H1 (cell line): ENCODE results near the gene PCCA. TPM values are rescaled to one million over a fixed set of nuclear protein-coding genes. Genes with fewer than 3 reads are reported as not detected.

Source experiments
- CTCF ChIA-PET: fragments of 300-600 bp; sonication (Branson Sonifier 250); formaldehyde crosslinking; loops from one replicate; lab custom pipeline; 2021; ENCODE audit not compliant: partially characterized antibody; lab: Charles Lee
- POLR2A ChIA-PET: fragments of 300-600 bp; sonication (Branson Sonifier 250); formaldehyde crosslinking; loops from one replicate; lab custom pipeline; 2021; ENCODE audit warnings: inconsistent platforms; ENCODE audit not compliant: partially characterized antibody; lab: Charles Lee
- DNase-seq, 2 experiments: peaks; one replicate each; pipeline versions ENCODE4 v3.0.0 to v3.0.0-alpha.2; 2010 to 2022; ENCODE audit warnings: low spot score in 2 of 2, low read depth in 1 of 2, mixed read lengths in 1 of 2
- FAIRE-seq: peaks from 2 replicates; lab custom pipeline; 2011; peaks lifted over from hg19 to GRCh38; lab: Jason Lieb, UNC
- H2AFZ ChIP-seq: 2 replicates; pipeline ENCODE4 v1.8.1; 2012; ENCODE audit warnings: low read length, inconsistent platforms
- H2AK5ac ChIP-seq: 2 replicates; pipeline ENCODE4 v1.6.1; 2013; ENCODE audit warnings: low read depth, low read length
- H2BK120ac ChIP-seq: replicated peaks from 2 replicates; pipeline ENCODE3; 2013; ENCODE audit warnings: low read depth, low read length, inconsistent platforms
- H2BK12ac ChIP-seq: 2 replicates; pipeline ENCODE4 v1.6.1; 2013; ENCODE audit warnings: low read depth, low read length
- H2BK15ac ChIP-seq: 2 replicates; pipeline ENCODE4 v1.6.1; 2013; ENCODE audit warnings: low read length
- H2BK20ac ChIP-seq: 2 replicates; pipeline ENCODE4 v1.6.1; 2013; ENCODE audit warnings: low read length
- H2BK5ac ChIP-seq: 2 replicates; pipeline ENCODE4 v1.6.1; 2013; ENCODE audit warnings: low read depth, low read length
- H3K14ac ChIP-seq: 2 replicates; pipeline ENCODE4 v1.6.1; 2013; ENCODE audit warnings: inconsistent platforms; ENCODE audit not compliant: insufficient read length
- H3K18ac ChIP-seq: 2 replicates; pipeline ENCODE4 v1.6.1; 2013; ENCODE audit warnings: low read length; ENCODE audit errors: extremely low read depth
- H3K23ac ChIP-seq: 2 replicates; pipeline ENCODE4 v1.6.1; 2013; ENCODE audit warnings: inconsistent platforms; ENCODE audit not compliant: insufficient read length
- H3K23me2 ChIP-seq: 2 replicates; pipeline ENCODE4 v1.6.1; 2013; ENCODE audit warnings: low read depth, low read length
- H3K27ac ChIP-seq: 2 replicates; pipeline ENCODE4 v1.6.1; 2011; ENCODE audit warnings: low read depth, low read length, inconsistent platforms
- H3K27me3 ChIP-seq, 4 experiments: replicated peaks in 1 of 4; 1 replicate in 1 of 4; 2 replicates in 3 of 4; pipeline versions ENCODE4 v1.6.1 to v1.8.1; 2011 to 2013; ENCODE audit warnings: low read length in 3 of 4, mild to moderate bottlenecking in 3 of 4, inconsistent platforms in 2 of 4, mixed read lengths in 2 of 4, moderate library complexity in 1 of 4; ENCODE audit not compliant: control insufficient read depth in 3 of 4, insufficient read depth in 3 of 4; ENCODE audit errors: extremely low read depth in 1 of 4
- H3K36me3 ChIP-seq, 4 experiments: 2 replicates each; pipeline versions ENCODE4 v1.6.1 to v1.8.1; 2011 to 2013; ENCODE audit warnings: mild to moderate bottlenecking in 4 of 4, low read length in 3 of 4, moderate library complexity in 2 of 4, control low read depth in 1 of 4, inconsistent platforms in 1 of 4; ENCODE audit not compliant: insufficient read depth in 4 of 4, control insufficient read depth in 2 of 4
- H3K4ac ChIP-seq: replicated peaks from 2 replicates; pipeline ENCODE3; 2013; ENCODE audit warnings: low read length, low read depth, mixed read lengths, inconsistent platforms; ENCODE audit not compliant: insufficient read length
- H3K4me1 ChIP-seq, 4 experiments: replicated peaks in 1 of 4; 1 replicate in 1 of 4; 2 replicates in 3 of 4; pipeline versions ENCODE4 v1.6.1 to v1.8.1; 2011 to 2013; ENCODE audit warnings: low read length in 3 of 4, inconsistent platforms in 2 of 4, mixed read lengths in 1 of 4; ENCODE audit not compliant: insufficient read depth in 4 of 4, control insufficient read depth in 3 of 4
- H3K4me2 ChIP-seq, 2 experiments: 2 replicates each; pipeline versions ENCODE4 v1.6.1 to v1.8.1; 2011 to 2013; ENCODE audit warnings: low read depth in 2 of 2, low read length in 2 of 2, control low read depth in 1 of 2, inconsistent platforms in 1 of 2, mild to moderate bottlenecking in 1 of 2; ENCODE audit not compliant: insufficient read depth in 1 of 2
- H3K4me3 ChIP-seq, 4 experiments: fragments of 200-600, 300-600 bp in 1 of 4; sonication (generic), shearing (Covaris generic), sonication (Bioruptor Twin) in 1 of 4; 2 replicates each; pipeline versions ENCODE4 v1.5.1 to v1.8.1; 2011 to 2016; ENCODE audit warnings: low read length in 4 of 4, low read depth in 3 of 4, control low read depth in 2 of 4, inconsistent platforms in 2 of 4, mild to moderate bottlenecking in 2 of 4, mixed read lengths in 1 of 4, moderate library complexity in 1 of 4; ENCODE audit not compliant: insufficient read depth in 2 of 4; ENCODE audit errors: extremely low read depth in 1 of 4
- H3K56ac ChIP-seq: replicated peaks from 2 replicates; pipeline ENCODE3; 2013; ENCODE audit warnings: low read depth, mild to moderate bottlenecking, mixed read lengths, low read length, inconsistent platforms; ENCODE audit not compliant: insufficient read length
- H3K79me1 ChIP-seq: 2 replicates; pipeline ENCODE4 v1.6.1; 2013; ENCODE audit warnings: low read depth, low read length, control low read depth
- H3K79me2 ChIP-seq, 2 experiments: 2 replicates each; pipeline versions ENCODE4 v1.6.1 to v1.8.1; 2012 to 2013; ENCODE audit warnings: low read length in 2 of 2, mild to moderate bottlenecking in 2 of 2, inconsistent platforms in 1 of 2; ENCODE audit not compliant: insufficient read depth in 2 of 2, control insufficient read depth in 1 of 2
- H3K9ac ChIP-seq, 4 experiments: replicated peaks in 1 of 4; 1 replicate in 1 of 4; 2 replicates in 3 of 4; pipeline versions ENCODE4 v1.6.1 to v1.8.1; 2011 to 2013; ENCODE audit warnings: low read depth in 3 of 4, low read length in 3 of 4, control low read depth in 2 of 4, mild to moderate bottlenecking in 2 of 4, moderate library complexity in 2 of 4, inconsistent platforms in 1 of 4; ENCODE audit errors: extremely low read depth in 1 of 4
- H3K9me3 ChIP-seq, 2 experiments: 2 replicates each; pipeline versions ENCODE4 v1.6.1 to v1.8.1; 2012 to 2013; ENCODE audit warnings: mild to moderate bottlenecking in 2 of 2, moderate library complexity in 2 of 2, control low read depth in 1 of 2, inconsistent platforms in 1 of 2, low read depth in 1 of 2, low read length in 1 of 2, mixed read lengths in 1 of 2; ENCODE audit not compliant: insufficient read depth in 2 of 2
- H4K20me1 ChIP-seq, 2 experiments: replicated peaks in 1 of 2; 2 replicates each; pipeline versions ENCODE3 to v1.8.1; 2011 to 2013; ENCODE audit warnings: inconsistent platforms in 2 of 2, low read length in 2 of 2, mild to moderate bottlenecking in 1 of 2; ENCODE audit not compliant: insufficient read depth in 2 of 2, control insufficient read depth in 1 of 2
- H4K5ac ChIP-seq: 2 replicates; pipeline ENCODE4 v1.6.1; 2013; ENCODE audit warnings: low read length, low read depth, mixed read lengths, inconsistent platforms; ENCODE audit not compliant: insufficient read length
- H4K8ac ChIP-seq: 2 replicates; pipeline ENCODE4 v1.8.0; 2013; ENCODE audit warnings: mild to moderate bottlenecking, moderate library complexity, low read length, inconsistent platforms; ENCODE audit not compliant: insufficient read depth; ENCODE audit errors: extremely low read depth
- H4K91ac ChIP-seq: replicated peaks from 2 replicates; pipeline ENCODE3; 2013; ENCODE audit warnings: low read length, mixed read lengths, inconsistent platforms; ENCODE audit not compliant: insufficient read length
- CEBPB ChIP-seq: IDR thresholded peaks from 2 replicates; pipeline ENCODE4 v1.6.1; 2012; ENCODE audit warnings: low read depth, low read length
- RBBP5 ChIP-seq: IDR thresholded peaks from 2 replicates; pipeline ENCODE4 v1.7.1; 2012; ENCODE audit warnings: low read depth, mild to moderate bottlenecking, inconsistent platforms, low read length, moderate library complexity, borderline replicate concordance
- WGBS, 2 experiments: shearing (Covaris generic) in 1 of 2; methylation state at CpG; one replicate each; pipeline versions ENCODE4 v1.1.6 to v1.1.7; 2013 to 2015; ENCODE audit warnings: low lambda C conversion rate in 2 of 2, mixed read lengths in 2 of 2, inconsistent platforms in 1 of 2, low coverage in 1 of 2, missing lambda C conversion rate in 1 of 2; ENCODE audit not compliant: insufficient replicate concordance in 2 of 2, insufficient coverage in 1 of 2, insufficient read length in 1 of 2; ENCODE audit errors: extremely low coverage in 1 of 2, missing lambda C conversion rate in 1 of 2; 5-methylcytosine and 5-hydroxymethylcytosine counted together
- polyA plus RNA-seq, 7 experiments: library from polyadenylated mRNA; depleted of rRNA in 3 of 7; stranded (reverse) in 5 of 7; unstranded in 2 of 7; fragments of >200 nt in 5 of 7; fragments of 200-250 nt in 2 of 7; gene quantifications; 1 replicate in 5 of 7; 2 replicates in 1 of 7; 4 replicates in 1 of 7; pipeline versions ENCODE4 v1.2.1 to v1.2.3, GENCODE V29; 2011 to 2013; ENCODE audit warnings: missing spikeins in 2 of 7, mixed read lengths in 2 of 7
- total RNA-seq: library from RNA; stranded (reverse); fragmentation: NEBNext Ultra II Directional; extraction: Animal tissue kit (Norgen Biotek cat#: 25700); gene quantifications from 2 replicates; pipeline ENCODE4 v1.2.1, GENCODE V29; 2021

The PCCA gene
- total and polyA plus RNA-seq, 2 of the 8 experiments (the other 6 are each of a cell fraction or from before 2014, with no cell fraction given) = 18.4 to 49.8 TPM

GRCh38 chr13:100314132-100314910, 225.4 kb downstream of the PCCA start:
- no peak overlapping the region for H4K8ac ChIP-seq
- H2BK15ac ChIP-seq = no peak overlapping the region
- H3K56ac ChIP-seq = no peak overlapping the region
- H4K5ac ChIP-seq = no peak overlapping the region
- H3K36me3 ChIP-seq = peaks cover 0 to 4% (median 2%) of the 10 kb centered on the region in 4 experiments; a peak in 5 of 8 replicates
- ChIA-PET CTCF (no interaction called here), POLR2A (no interaction called here)
- H3K79me2 ChIP-seq = no peaks in the 10 kb centered on the region
- H2AK5ac ChIP-seq = no peak overlapping the region
- H2BK12ac ChIP-seq = no peak overlapping the region
- no peak overlapping the region for H3K23ac ChIP-seq
- TF ChIP-seq CEBPB = peak; percentile 34; the same call in 1 of the 2 replicates
- no peak for TF ChIP-seq RBBP5
- H2BK20ac ChIP-seq = no peak overlapping the region
- H3K18ac ChIP-seq = no peak overlapping the region
- no peak overlapping the region for H3K27ac ChIP-seq
- H4K91ac ChIP-seq = no peak overlapping the region
- FAIRE-seq (peak; percentile 69), DNase-seq (no peak)
- H3K14ac ChIP-seq = no peak overlapping the region
- no peaks in the 10 kb centered on the region for H3K23me2 ChIP-seq
- H2BK5ac ChIP-seq = no peak overlapping the region
- no peaks in the 10 kb centered on the region for H3K27me3 ChIP-seq
- H3K9me3 ChIP-seq = no peaks in the 10 kb centered on the region
- WGBS, 2 experiments = 89% methylated on average over 2 of the region's 2 CpGs; no CpG with 5 or more reads in 1 of the 2 experiments
- no peak overlapping the region for H3K4me3 ChIP-seq
- H3K79me1 ChIP-seq = no peaks in the 10 kb centered on the region
- H3K4me2 ChIP-seq = no peak overlapping the region
- peaks cover 0 to 3% (median 0%) of the 10 kb centered on the region in 4 experiments; a peak in 2 of 7 replicates for H3K4me1 ChIP-seq
- no peak overlapping the region for H3K9ac ChIP-seq
- H3K4ac ChIP-seq = no peak overlapping the region
- H4K20me1 ChIP-seq = no peaks in the 10 kb centered on the region
- no peak overlapping the region for H2BK120ac ChIP-seq
- H2AFZ ChIP-seq = no peak overlapping the region
